Right lung (tissue), 5 donors: Measurements from ENCODE around the gene KRTAP10-3. TPM values are rescaled to one million over a fixed set of nuclear protein-coding genes. Genes with fewer than 3 reads are reported as not detected.
"Not testable (repeated sequence)": the region's sequence is repeated elsewhere in the genome, so short reads cannot be mapped to it uniquely, and the experiment has no call there.

Experiments used
- DNase-seq, 2 donors: peaks; one replicate each; pipeline ENCODE4 v3.0.0-alpha.2; 2013
- polyA plus RNA-seq, 5 donors: library from polyadenylated mRNA; unstranded; fragments of 120-200 nt; gene quantifications; one replicate each; pipeline versions ENCODE4 v1.2.1 to v1.2.3, GENCODE V29; 2013; ENCODE audit warnings: inconsistent platforms in 1 of 5, low replicate concordance in 1 of 5; ENCODE audit not compliant: insufficient read length in 5 of 5, insufficient read depth in 1 of 5

KRTAP10-3 gene
- polyA plus RNA-seq, 5 donors, result not detected

GRCh38 chr21:44590897-44591800 is 32.6 kb upstream of the KRTAP10-3 start:
- not testable (repeated sequence) for DNase-seq

- no peak for DNase-seq
Observed at GRCh38 chr21:44590311-44590721, 31.7 kb upstream of the KRTAP10-3 start.

GRCh38 chr21:44589586-44590305 is 31.2 kb upstream of the KRTAP10-3 start:
- DNase-seq, result no peak

- no peak for DNase-seq
Observed at GRCh38 chr21:44589094-44589493, 30.5 kb upstream of the KRTAP10-3 start.

DNA sequence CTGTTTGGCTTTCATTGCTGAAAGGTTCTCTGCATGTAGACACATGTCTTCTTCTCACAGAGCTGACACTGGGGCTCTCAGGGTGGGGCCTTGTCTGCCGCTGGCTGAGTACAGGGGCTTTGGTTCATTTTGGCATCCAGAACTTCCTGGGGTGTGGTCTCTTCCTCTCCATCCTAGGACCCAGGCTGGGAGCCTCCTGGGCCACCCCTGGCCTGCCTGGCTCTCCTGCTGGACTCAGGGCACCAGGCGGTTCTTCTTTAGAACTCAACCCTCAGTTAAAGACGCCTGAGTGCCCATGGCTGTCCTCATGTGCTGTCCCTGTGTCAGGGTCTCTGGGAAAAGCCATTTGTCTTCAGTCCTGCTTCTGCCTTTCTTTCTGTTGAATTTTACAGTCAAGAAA is 27.3 kb upstream of the KRTAP10-3 start:
- DNase-seq, result no peak

DNA sequence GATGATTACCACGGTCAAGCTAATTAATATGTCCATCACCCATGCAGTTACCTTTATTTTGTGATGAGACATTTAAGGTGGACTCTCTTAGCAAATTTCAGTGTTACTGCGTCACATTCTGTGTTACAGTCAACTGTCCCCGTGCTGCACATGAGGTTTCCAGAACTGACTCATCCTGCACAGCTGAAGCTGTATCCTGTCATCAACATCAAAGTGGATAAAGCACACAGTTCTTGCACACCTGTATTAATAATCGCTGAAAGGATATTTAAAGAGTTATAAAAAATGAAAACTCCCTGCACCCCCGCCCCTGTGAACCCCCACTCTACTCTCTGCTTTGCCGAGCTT is 25.2 kb upstream of the KRTAP10-3 start:
- DNase-seq, result no peak

GRCh38 chr21:44583089-44583799 is 24.6 kb upstream of the KRTAP10-3 start:
- no peak for DNase-seq

- no peak for DNase-seq
Observed at GRCh38 chr21:44582055-44582454, 23.5 kb upstream of the KRTAP10-3 start.

DNA sequence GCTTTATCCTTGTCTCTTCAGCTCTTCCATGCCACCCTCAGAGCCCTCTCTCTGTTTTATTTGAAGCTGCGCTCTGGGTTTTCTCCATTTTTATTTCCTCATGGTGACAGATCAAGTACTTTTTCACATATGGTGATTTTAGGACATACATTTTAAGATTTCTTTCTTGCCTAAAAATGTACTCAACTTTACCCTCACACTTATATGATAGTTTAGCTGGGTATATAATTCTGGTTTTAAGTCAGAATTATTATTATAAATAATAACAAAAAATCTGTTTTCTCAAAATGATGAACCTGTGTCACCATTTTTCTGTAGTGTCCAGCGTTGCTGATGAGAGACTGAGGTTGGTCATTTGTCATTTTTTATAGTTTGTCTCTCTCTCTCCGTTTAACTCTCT is 22.6 kb upstream of the KRTAP10-3 start:
- DNase-seq, result no peak

DNA sequence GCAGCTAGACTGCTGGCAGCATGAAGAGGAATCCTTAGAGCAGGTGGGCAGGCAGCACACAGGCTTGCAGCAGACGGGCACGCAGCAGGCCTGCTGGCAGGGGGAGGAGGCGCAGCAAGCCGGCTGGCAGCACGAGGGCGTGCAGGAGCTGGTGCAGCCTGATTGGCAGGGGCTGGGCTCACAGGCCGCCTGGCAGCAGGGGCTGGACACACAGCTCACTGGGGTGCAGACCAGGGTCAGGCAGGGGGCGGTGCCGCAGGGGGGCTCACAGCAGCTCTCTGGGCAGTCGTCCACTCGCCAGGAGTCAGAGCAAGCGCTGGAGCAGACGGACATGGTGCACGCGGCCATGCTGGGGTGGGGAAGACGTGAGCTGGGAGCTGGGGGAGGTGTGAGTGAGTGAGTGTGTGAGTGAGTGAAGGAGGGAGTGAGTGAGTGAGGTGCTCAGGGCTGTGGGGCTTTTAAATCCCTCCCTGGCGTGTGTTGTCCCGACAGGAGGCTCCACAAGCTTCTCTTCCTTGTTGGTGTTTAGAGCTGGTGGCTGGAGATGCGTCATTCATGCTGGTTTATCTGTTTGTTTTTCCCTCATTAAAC is 21.7 kb upstream of the KRTAP10-3 start, which contains the start of gene KRTAP10-5:
Gene KRTAP10-5 (minus strand): TSS at position 374 of the 591 bp plus-strand sequence. CDS start 26 bp downstream, at position 348.
- DNase-seq, result not testable (repeated sequence)

- no peak for DNase-seq
Observed at GRCh38 chr21:44579833-44580144, 21.2 kb upstream of the KRTAP10-3 start.

GRCh38 chr21:44579056-44579832 is 20.6 kb upstream of the KRTAP10-3 start:
- DNase-seq, result no peak

DNA sequence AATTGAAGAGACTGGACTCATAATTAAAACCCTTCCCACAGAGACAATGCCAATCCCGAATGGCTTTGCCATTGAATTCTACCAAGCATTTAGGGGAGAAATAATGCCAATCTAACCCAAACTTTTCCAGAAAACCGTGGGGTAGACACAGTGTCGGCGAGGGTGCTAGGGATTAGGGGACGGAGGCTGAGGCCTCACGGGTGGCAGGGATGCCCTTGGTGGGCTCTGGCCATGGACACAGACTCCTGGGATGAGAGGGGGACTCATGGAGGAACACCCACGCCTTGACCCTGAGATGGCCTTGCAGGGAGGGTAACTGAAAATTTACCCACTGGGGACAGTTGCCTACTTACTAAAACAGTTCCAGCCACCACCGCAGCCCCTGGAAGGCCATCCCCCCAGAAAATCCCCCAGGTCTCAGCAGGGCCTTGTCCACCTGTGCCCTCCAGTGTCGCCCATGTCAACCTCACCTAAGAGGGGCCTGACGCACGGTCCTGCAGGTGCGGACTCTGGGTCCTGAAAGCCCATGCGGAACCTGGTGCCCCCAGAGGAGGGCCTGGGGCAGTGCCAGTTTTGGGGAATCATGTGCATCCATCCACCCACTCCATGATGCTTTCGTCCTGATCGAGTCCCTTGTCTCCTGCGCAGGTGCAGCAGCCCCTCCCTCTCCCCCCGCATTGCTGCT is 19.9 kb upstream of the KRTAP10-3 start:
- no peak for DNase-seq

- DNase-seq, result no peak
Observed at GRCh38 chr21:44576025-44576420, 17.4 kb upstream of the KRTAP10-3 start.

- no peak for DNase-seq
Observed at GRCh38 chr21:44575307-44576024, 16.9 kb upstream of the KRTAP10-3 start.

DNA sequence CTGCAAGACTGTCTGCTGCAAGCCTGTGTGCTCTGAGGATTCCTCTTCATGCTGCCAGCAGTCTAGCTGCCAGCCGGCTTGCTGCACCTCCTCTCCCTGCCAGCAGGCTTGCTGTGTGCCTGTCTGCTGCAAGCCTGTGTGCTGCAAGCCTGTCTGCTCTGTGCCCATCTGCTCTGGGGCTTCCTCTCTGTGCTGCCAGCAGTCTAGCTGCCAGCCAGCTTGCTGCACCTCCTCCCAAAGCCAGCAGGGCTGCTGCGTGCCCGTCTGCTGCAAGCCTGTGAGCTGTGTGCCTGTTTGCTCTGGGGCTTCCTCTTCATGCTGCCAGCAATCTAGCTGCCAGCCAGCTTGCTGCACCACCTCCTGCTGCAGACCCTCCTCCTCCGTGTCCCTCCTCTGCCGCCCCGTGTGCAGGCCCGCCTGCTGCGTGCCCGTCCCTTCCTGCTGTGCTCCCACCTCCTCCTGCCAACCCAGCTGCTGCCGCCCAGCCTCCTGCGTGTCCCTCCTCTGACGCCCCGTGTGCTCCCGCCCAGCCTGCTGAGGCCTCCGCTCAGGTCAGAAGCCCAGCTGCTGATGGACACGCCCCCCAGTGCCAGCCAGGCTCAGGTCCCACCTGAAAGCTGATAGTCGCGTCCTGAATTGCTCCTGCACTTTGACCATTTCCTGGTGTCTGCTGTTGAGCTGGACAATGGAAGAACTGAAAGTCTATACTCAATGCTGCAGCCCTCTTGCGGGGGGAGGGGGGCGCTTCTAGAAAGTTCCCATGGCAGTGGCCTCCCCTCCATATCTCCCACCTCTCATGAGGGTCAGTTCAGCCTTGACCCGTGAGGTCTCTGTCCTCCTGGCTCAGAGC is 16.1 kb upstream of the KRTAP10-3 start:
- DNase-seq, result no peak

DNA sequence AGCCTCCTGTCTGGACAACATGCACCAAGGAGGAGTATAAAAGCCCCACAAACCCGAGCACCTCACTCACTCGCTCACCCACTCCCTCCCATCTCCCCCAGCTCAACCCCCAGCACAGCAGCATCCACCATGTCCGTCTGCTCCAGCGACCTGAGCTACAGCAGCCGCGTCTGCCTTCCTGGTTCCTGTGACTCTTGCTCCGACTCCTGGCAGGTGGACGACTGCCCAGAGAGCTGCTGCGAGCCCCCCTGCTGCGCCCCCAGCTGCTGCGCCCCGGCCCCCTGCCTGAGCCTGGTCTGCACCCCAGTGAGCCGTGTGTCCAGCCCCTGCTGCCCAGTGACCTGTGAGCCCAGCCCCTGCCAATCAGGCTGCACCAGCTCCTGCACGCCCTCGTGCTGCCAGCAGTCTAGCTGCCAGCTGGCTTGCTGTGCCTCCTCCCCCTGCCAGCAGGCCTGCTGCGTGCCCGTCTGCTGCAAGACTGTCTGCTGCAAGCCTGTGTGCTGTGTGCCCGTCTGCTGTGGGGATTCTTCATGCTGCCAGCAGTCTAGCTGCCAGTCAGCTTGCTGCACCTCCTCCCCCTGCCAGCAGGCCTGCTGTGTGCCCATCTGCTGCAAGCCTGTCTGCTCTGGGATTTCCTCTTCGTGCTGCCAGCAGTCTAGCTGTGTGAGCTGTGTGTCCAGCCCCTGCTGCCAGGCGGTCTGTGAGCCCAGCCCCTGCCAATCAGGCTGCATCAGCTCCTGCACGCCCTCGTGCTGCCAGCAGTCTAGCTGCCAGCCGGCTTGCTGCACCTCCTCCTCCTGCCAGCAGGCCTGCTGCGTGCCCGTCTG is 15.2 kb upstream of the KRTAP10-3 start, which contains the start of gene KRTAP10-4:
Gene KRTAP10-4 (plus strand): TSS at position 100 of the 827 bp plus-strand sequence. CDS start 30 bp downstream, at position 130.
- not testable (repeated sequence) for DNase-seq
